ENCODE results near the gene LMNA.

DNA sequence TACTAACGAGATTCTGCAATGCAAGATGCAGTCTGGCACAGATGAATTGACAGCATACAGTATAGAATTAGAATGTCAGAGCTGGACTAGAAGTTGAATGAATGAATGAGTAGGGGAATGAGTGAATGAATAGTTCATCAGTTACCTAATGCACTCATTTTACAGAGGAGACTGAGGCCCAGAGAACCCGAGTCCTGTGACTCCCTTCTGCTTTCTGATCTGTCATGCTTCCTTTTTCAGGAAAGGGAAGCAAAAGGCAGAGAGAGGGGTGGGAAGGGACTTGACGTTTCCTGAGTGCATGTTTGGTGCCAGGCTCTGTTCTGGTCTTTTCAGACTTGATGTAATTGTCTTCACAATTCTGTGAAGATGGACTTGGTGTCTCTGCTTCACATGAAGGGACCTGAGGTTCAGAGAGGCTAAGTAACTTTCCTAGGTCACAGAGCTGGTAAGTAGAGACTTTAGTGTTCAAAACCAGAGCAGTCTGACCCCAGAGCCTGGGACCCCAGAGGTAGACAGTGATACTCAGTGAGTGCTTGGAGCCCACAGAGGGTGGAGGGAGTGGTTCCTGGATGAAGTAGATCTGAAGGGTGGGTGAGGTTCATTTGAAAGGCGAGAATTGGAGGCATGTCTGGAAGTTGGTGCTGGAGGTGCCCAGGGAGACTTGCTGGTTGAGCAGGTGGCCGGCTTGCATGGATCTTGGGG lies 24.2 kb upstream of the LMNA start:
- TF ChIP-seq CTCF (IDR thresholded peaks at IDR 0.05) (no peak), POLR2A (IDR thresholded peaks at IDR 0.05) (no peak)
